ENCODE results near the gene PHF21A.
"Not testable (repeated sequence)": the region's sequence is repeated elsewhere in the genome, so short reads cannot be mapped to it uniquely, and the experiment has no call there.

The PHF21A gene

DNA sequence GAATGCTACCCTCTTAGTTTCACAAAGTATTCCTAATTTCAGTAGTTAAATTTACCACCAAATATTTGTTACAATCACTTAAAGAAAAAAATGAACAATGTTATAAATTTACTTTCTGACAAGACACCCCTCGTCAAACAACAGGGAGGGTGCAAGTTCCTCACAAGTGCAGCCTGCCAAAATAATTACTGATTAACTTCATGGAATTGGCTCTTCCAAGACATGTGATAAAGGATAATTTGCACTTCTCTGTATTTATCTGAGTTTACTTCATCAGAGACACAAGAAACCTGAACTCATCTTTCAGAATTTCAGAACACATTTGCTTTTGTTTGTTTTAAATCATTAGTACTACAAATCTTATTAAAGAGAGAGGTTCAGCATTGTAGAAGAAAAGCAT, 132.3 kb downstream of the PHF21A start:
- DNase-seq (ENCODE audit: extremely low read depth in 1 of 2, low read depth in 1 of 2): no peak

DNA sequence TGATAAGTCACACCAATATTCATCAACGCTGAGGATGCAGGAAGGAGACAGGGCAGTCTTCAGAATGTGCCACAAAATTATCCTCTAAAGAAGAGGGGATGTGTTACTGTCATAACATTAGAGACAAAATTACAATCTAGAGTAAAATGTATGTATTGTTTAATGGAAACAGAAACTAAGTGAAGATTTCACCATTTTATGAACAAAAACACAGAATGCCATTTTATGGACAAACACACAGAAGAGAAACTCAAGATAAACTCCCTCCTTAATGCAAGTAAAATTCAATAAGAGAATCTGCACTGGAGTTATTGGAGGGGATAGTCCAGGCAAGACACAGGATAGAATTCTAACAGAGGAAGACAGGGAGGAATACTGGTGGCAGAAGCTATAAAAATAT, 136.0 kb downstream of the PHF21A start:
- no peak for DNase-seq (ENCODE audit: extremely low read depth in 1 of 2, low read depth in 1 of 2)

DNA sequence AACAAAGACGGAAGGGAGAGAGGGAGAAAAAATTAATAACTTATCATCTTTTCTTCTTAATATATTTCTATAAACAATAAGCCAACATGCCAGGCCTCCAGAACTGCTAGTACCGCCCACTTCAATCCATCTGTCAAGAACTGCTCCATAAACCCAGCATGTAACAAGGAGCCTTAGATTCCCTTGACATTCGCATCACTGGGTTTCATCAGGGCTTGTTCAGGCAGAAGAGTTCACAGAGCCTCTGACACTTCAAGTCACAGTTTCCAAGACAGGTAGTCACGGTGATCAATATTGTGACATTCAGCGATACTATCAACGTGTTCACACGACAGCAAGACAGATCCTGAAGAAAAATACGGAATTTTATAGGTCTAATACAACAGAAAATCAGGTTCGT, 137.1 kb downstream of the PHF21A start:
- no peak for DNase-seq (ENCODE audit: extremely low read depth in 1 of 2, low read depth in 1 of 2)

DNA sequence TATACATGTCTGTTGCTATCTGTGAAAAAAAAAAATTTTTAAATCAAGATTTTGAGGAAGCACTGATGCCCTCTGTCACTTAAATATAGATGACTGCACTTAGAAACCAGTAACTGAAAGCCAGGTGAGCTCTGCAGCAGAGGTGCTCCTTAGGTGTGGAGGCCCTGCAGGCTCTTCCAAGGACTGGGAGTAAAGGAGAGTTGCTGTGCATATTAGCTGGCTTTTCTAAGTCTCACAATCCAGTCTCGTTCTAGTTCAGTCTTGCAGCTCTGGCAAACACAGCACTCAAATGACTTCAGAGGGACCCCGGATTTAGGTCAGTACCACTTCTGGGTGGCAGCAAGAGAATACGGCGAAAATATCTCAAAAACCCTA, 137.8 kb downstream of the PHF21A start:
- DNase-seq (ENCODE audit: extremely low read depth in 1 of 2, low read depth in 1 of 2): no peak

- DNase-seq (ENCODE audit: extremely low read depth in 1 of 2, low read depth in 1 of 2): peak in 1 of 2 donors; percentile 30
Measured at GRCh38 chr11:45982656-45983470, 138.4 kb downstream of the PHF21A start.

- not testable (repeated sequence) for DNase-seq (ENCODE audit: extremely low read depth in 1 of 2, low read depth in 1 of 2)
Measured at GRCh38 chr11:45981826-45982225, 139.4 kb downstream of the PHF21A start.

- no peak for DNase-seq (ENCODE audit: extremely low read depth in 1 of 2, low read depth in 1 of 2)
Measured at GRCh38 chr11:45974806-45975205, 146.4 kb downstream of the PHF21A start.

- DNase-seq (ENCODE audit: extremely low read depth in 1 of 2, low read depth in 1 of 2): no peak
Measured at GRCh38 chr11:45973601-45974000, 147.7 kb downstream of the PHF21A start.

GRCh38 chr11:45968901-45969300, 152.4 kb downstream of the PHF21A start:
- no peak for DNase-seq (ENCODE audit: extremely low read depth in 1 of 2, low read depth in 1 of 2)

DNA sequence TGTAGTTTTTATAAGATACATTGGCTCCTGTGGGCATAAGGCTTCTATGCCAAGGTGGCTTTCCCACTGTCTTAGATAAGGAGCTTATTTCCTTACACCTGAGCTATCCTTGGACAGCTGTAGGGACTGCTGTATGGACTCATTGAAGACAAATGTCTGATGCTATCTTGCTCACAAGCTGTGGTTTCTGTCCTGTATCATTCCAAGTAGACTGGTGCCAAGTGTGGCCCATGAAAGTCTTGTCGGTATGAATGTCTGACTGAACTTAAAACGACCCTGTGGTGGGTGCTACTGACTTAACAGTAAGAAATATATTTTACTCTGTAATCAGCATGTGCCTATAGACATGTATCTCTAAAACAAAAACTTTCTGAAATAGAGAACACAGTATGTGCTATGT, 153.7 kb downstream of the PHF21A start:
- DNase-seq (ENCODE audit: extremely low read depth in 1 of 2, low read depth in 1 of 2): no peak

- DNase-seq (ENCODE audit: extremely low read depth in 1 of 2, low read depth in 1 of 2): peak in 1 of 2 donors; percentile 30
Measured at GRCh38 chr11:45964911-45965389, 156.3 kb downstream of the PHF21A start.

GRCh38 chr11:45961751-45962240, 159.5 kb downstream of the PHF21A start:
- no peak for DNase-seq (ENCODE audit: extremely low read depth in 1 of 2, low read depth in 1 of 2)

GRCh38 chr11:45960387-45961095, 160.7 kb downstream of the PHF21A start:
- no peak for DNase-seq (ENCODE audit: extremely low read depth in 1 of 2, low read depth in 1 of 2)

DNA sequence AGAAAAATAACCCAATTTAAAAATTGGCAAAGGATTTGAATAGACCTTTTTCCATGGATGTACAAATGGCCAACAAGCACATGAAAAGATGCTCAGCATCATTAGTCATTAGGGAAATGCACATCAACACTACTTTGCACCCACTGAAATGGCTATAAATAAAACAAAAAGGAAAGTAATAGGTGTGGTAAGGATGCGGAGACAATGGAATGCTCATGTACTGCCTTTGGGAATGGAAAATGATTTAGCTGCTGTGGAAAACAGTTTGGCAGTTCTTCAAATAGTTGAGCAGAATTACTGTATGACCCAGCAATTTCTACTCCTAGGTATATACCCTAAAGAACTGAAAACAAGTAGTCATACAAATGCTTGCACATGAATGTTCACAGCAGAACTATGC, 161.4 kb downstream of the PHF21A start:
- DNase-seq (ENCODE audit: extremely low read depth in 1 of 2, low read depth in 1 of 2): no peak

- DNase-seq (ENCODE audit: extremely low read depth in 1 of 2, low read depth in 1 of 2): no peak
Measured at GRCh38 chr11:45949992-45950407, 171.3 kb downstream of the PHF21A start.

GRCh38 chr11:45948356-45948755, 172.9 kb downstream of the PHF21A start:
- no peak for DNase-seq (ENCODE audit: extremely low read depth in 1 of 2, low read depth in 1 of 2)

DNA sequence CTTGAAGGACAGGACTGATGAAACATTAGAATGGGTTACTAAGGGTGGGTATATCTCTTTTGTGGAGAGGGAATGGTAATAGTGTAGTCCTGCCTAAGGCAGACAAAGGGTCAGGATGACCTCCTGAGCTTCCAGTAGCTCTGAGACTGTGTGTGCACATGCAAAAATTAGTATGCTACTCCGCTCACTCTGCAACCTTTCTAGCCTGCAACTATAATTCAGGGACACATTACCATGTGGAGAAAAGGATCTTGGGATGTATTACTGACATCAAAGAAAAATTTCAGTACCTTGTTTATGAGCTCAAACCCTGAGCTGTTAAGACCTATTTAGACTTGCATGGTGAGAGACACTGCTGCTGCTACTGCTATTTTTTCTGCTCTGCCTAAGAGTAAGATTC, 173.4 kb downstream of the PHF21A start:
- DNase-seq (ENCODE audit: extremely low read depth in 1 of 2, low read depth in 1 of 2): no peak

- DNase-seq (ENCODE audit: extremely low read depth in 1 of 2, low read depth in 1 of 2): no peak
Measured at GRCh38 chr11:45945397-45945999, 175.8 kb downstream of the PHF21A start.

GRCh38 chr11:45942381-45942780, 178.9 kb downstream of the PHF21A start:
- DNase-seq (ENCODE audit: extremely low read depth in 1 of 2, low read depth in 1 of 2): no peak

- no peak for DNase-seq (ENCODE audit: extremely low read depth in 1 of 2, low read depth in 1 of 2)
Measured at GRCh38 chr11:45941285-45941684, 180.0 kb downstream of the PHF21A start.

DNA sequence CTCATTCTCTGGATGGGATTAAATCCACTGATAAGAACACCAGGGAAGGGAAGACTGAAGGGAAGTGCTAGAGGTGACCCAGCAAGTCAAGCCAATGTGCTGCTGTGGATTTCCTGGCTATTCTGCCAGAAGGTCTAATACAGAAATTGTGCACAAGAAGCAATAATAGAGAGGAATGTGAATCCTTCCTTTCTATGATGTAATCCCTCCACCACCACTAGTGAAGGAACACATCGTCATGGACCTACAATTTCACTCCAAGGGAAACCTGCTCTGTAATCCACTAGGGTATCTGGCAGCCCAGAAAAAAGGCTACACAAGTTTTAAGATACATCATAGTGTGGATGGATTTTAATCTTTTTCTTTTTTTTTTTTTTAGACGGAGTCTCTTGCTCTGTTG, 181.4 kb downstream of the PHF21A start:
- DNase-seq (ENCODE audit: extremely low read depth in 1 of 2, low read depth in 1 of 2): no peak

DNA sequence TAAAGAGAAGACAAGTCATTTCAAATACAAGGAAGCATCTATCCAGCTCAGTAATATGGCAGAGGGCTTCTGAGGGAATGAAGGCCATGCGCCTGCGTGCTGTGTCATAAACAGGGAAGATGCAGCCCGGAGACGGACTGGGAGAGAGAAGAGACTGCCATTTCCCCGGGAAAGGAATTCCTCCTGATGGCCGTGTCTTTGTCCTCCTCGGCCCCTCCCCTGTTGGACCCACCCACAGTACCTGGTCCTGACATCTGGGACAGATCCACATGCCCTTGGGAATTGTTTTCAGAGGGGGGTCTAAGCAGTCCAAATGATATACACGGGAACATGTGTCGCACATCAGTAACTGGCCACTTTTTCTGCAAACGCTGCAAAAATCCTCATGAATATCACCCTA, 183.3 kb downstream of the PHF21A start:
- DNase-seq (ENCODE audit: extremely low read depth in 1 of 2, low read depth in 1 of 2): no peak

All from stimulated activated CD8-positive, alpha-beta memory T cell treated with anti-CD3 and anti-CD28 coated beads, Interleukin-7, amount 100 ng/mL, for 48 hours (primary cell).